Measurements from ENCODE around the gene SLC9A9. TPM values are rescaled to one million over a fixed set of nuclear protein-coding genes. Genes with fewer than 3 reads are reported as not detected.

The SLC9A9 gene
- total and polyA plus RNA-seq, 9 of the 15 experiments (the other 6 are each of a cell fraction or from before 2014, with no cell fraction given): 0.03 to 0.13 TPM; not detected in 7

GRCh38 chr3:143506190-143506589 is 342.1 kb downstream of the SLC9A9 start:
- no peaks in the 10 kb centered on the region for H3K79me2 ChIP-seq (ENCODE audit: control insufficient read depth, insufficient read depth, low read length)
- DNase-seq (ENCODE audit: extremely low read depth in 1 of 4, low spot score in 3 of 4) (no peak), FAIRE-seq (no peak), ATAC-seq (no peak)
- H3K36me3 ChIP-seq (ENCODE audit: control insufficient read depth, insufficient read depth, low read length): no peaks in the 10 kb centered on the region
- no peak overlapping the region for H3K9ac ChIP-seq (ENCODE audit: insufficient read depth in 1 of 2, low read depth in 2 of 2, low read length in 2 of 2)
- no peak overlapping the region for H3K27ac ChIP-seq (ENCODE audit: extremely low read depth, low read depth, low read length)
- no peaks in the 10 kb centered on the region for H3K9me1 ChIP-seq (ENCODE audit: control insufficient read depth, insufficient read depth, low read length)
- no TSS peak for BruUV-seq (replicated peaks)
- no peaks in the 10 kb centered on the region for H3K9me3 ChIP-seq (replicated peaks; ENCODE audit: control insufficient read depth, insufficient read depth, low read depth, low read length)
- in situ Hi-C loops (cut with MboI): no loop called here
- no peaks in the 10 kb centered on the region for H4K20me1 ChIP-seq (replicated peaks; ENCODE audit: control insufficient read depth, insufficient read depth, low read length)
- no peaks in the 10 kb centered on the region for H3K4me1 ChIP-seq (replicated peaks in 1 of 2; ENCODE audit: control insufficient read depth in 2 of 2, insufficient read depth in 2 of 2, low read length in 2 of 2)
- no peak overlapping the region for H3K4me2 ChIP-seq (ENCODE audit: insufficient read depth, low read length)
- ChIA-PET CTCF (ENCODE audit: low intra/inter-chr PET ratio) (no interaction called here), POLR2A (no interaction called here)
- no peak overlapping the region for H2AFZ ChIP-seq (ENCODE audit: low read depth, low read length)
- no peak overlapping the region for H3K4me3 ChIP-seq
- intact Hi-C loops (cut with micrococcal nuclease): no loop called here
- peaks cover 0 to 6% of the 10 kb centered on the region in 2 experiments; a peak in 1 of 5 replicates for H3K27me3 ChIP-seq (ENCODE audit: control insufficient read depth in 2 of 2, insufficient read depth in 2 of 2, low read length in 2 of 2)
- TF ChIP-seq ZNF197 (CRISPR knock-in tag; IDR thresholded peaks at IDR 0.05; ENCODE audit: low read depth) (no peak), RFX1 (IDR thresholded peaks at IDR 0.05) (no peak), ZBTB11 (CRISPR knock-in tag; IDR thresholded peaks at IDR 0.05) (no peak), E2F5 (CRISPR knock-in tag; IDR thresholded peaks at IDR 0.05) (no peak), PTTG1 (tag; IDR thresholded peaks at IDR 0.05; ENCODE audit: low read depth) (no peak), WHSC1 (IDR thresholded peaks at IDR 0.05; ENCODE audit: low read length) (no peak), ZNF24 (IDR thresholded peaks at IDR 0.05) (no peak), AFF1 (IDR thresholded peaks at IDR 0.05; ENCODE audit: low read depth in 1 of 2, partially characterized antibody in 2 of 2) (no peak), KDM4B (IDR thresholded peaks at IDR 0.05; ENCODE audit: borderline replicate concordance in 2 of 2, low read depth in 1 of 2) (no peak), HDAC2 (IDR thresholded peaks at IDR 0.05) (no peak)
- TF ChIP-seq, protein P1, sequence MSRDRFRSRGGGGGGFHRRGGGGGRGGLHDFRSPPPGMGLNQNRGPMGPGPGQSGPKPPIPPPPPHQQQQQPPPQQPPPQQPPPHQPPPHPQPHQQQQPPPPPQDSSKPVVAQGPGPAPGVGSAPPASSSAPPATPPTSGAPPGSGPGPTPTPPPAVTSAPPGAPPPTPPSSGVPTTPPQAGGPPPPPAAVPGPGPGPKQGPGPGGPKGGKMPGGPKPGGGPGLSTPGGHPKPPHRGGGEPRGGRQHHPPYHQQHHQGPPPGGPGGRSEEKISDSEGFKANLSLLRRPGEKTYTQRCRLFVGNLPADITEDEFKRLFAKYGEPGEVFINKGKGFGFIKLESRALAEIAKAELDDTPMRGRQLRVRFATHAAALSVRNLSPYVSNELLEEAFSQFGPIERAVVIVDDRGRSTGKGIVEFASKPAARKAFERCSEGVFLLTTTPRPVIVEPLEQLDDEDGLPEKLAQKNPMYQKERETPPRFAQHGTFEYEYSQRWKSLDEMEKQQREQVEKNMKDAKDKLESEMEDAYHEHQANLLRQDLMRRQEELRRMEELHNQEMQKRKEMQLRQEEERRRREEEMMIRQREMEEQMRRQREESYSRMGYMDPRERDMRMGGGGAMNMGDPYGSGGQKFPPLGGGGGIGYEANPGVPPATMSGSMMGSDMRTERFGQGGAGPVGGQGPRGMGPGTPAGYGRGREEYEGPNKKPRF (IDR thresholded peaks at IDR 0.05; ENCODE audit: low read depth, low read length): no peak
